K562 (cell line): ENCODE results near the gene SOCS3. TPM values are rescaled to one million over a fixed set of nuclear protein-coding genes. Genes with fewer than 3 reads are reported as not detected.

Experiments used
- CEBPG ChIP-seq, 3 experiments: fragments of 200-800 bp in 1 of 3; sonication (Bioruptor generic) in 1 of 3; sonication (generic) in 1 of 3; formaldehyde crosslinking in 1 of 3; IDR thresholded peaks in 2 of 3; conservative IDR thresholded peaks in 1 of 3; 2 replicates each; pipeline versions ENCODE4 v1.6.1 to v1.8.0; 2016 to 2022; ENCODE audit warnings: missing compliant biosample characterization in 2 of 3, missing genetic modification characterization in 2 of 3, mild to moderate bottlenecking in 1 of 3, missing genetic modification reagents in 1 of 3
- FOXM1 ChIP-seq, 2 experiments: fragments of 450-650 bp in 1 of 2; sonication (generic) in 1 of 2; formaldehyde crosslinking in 1 of 2; IDR thresholded peaks; 2 replicates each; pipeline versions ENCODE4 v1.6.1 to v1.9.0; 2017 to 2022; ENCODE audit warnings: low read depth in 2 of 2, mild to moderate bottlenecking in 2 of 2, missing genetic modification reagents in 1 of 2, moderate library complexity in 1 of 2
- GATAD2B ChIP-seq: fragments of 450-650 bp; IDR thresholded peaks from 2 replicates; pipeline ENCODE4 v1.6.1; 2017; ENCODE audit warnings: mild to moderate bottlenecking, borderline replicate concordance
- NCOA2 ChIP-seq, 2 experiments: fragments of 450-650 bp; IDR thresholded peaks; 2 replicates each; pipeline ENCODE4 v1.6.1; 2018; ENCODE audit warnings: mild to moderate bottlenecking in 2 of 2, moderate library complexity in 1 of 2; ENCODE audit not compliant: partially characterized antibody in 2 of 2
- PPARD ChIP-seq: fragments of 250-450 bp; sonication (Bioruptor Pico); IDR thresholded peaks from 2 replicates; pipeline ENCODE4 v1.8.0; 2022; ENCODE audit warnings: inconsistent platforms, mild to moderate bottlenecking, moderate library complexity
- PRPF4 ChIP-seq: fragments of 200-400 bp; formaldehyde crosslinking; IDR thresholded peaks from one replicate; pipeline ENCODE4 v1.6.1; 2017; ENCODE audit warnings: low read length, low read depth, mild to moderate bottlenecking; ENCODE audit not compliant: insufficient read depth, poor library complexity, severe bottlenecking
- PURB ChIP-seq: sonication (generic); formaldehyde crosslinking; IDR thresholded peaks from 2 replicates; pipeline ENCODE4 v1.9.0; 2021; ENCODE audit warnings: low read depth, mild to moderate bottlenecking, missing genetic modification reagents
- SNRNP70 ChIP-seq: fragments of 200-400 bp; formaldehyde crosslinking; optimal IDR thresholded peaks from 2 replicates; pipeline ENCODE3; 2017; ENCODE audit warnings: low read depth, low read length
- THRAP3 ChIP-seq: fragments of 450-650 bp; IDR thresholded peaks from 2 replicates; pipeline ENCODE4 v1.6.1; 2016; ENCODE audit warnings: mild to moderate bottlenecking, inconsistent platforms, borderline replicate concordance
- U2AF2 ChIP-seq: fragments of 200-400 bp; formaldehyde crosslinking; optimal IDR thresholded peaks from 2 replicates; pipeline ENCODE3; 2017; ENCODE audit warnings: low read depth, mild to moderate bottlenecking, low read length
- ZNF143 ChIP-seq: sonication (generic); formaldehyde crosslinking; IDR thresholded peaks from 2 replicates; pipeline ENCODE4 v1.9.0; 2022; ENCODE audit warnings: mild to moderate bottlenecking, missing genetic modification reagents
- ZNF253 ChIP-seq: fragments of 250-450 bp; sonication (Bioruptor Pico); conservative IDR thresholded peaks from 2 replicates; pipeline ENCODE4 v1.6.1; 2021; ENCODE audit warnings: mild to moderate bottlenecking
- ZNF41 ChIP-seq: fragments of 250-450 bp; sonication (Bioruptor Pico); conservative IDR thresholded peaks from 2 replicates; pipeline ENCODE4 v1.4.0; 2020; ENCODE audit warnings: mild to moderate bottlenecking
- polyA plus RNA-seq, 8 experiments: library from polyadenylated mRNA; depleted of rRNA in 4 of 8; stranded (reverse) in 5 of 8; unstranded in 3 of 8; fragments of >200 nt; fragmentation: Nextera tagmentation in 2 of 8; fragmentation: Illumina TruSeq in 1 of 8; extraction: Ambion mirVana in 2 of 8; extraction: Trizol in 1 of 8; gene quantifications; 2 replicates each; pipeline versions ENCODE4 v1.2.1 to v1.2.3, GENCODE V29; 2011 to 2014; ENCODE audit warnings: inconsistent platforms in 1 of 8, missing spikeins in 1 of 8
- total RNA-seq, 7 experiments: library from RNA; depleted of rRNA in 6 of 7; stranded (reverse); fragments of >200 nt in 6 of 7; fragmentation: Illumina TruSeq in 2 of 7; extraction: Trizol in 2 of 7; gene quantifications; 2 replicates each; pipeline versions ENCODE4 v1.2.1 to v1.2.3, GENCODE V29; 2011 to 2021; ENCODE audit warnings: low replicate concordance in 1 of 7
- TF ChIP-seq, protein P1 (sequence below): sonication (generic); IDR thresholded peaks from 2 replicates; pipeline ENCODE4 v1.6.1; 2016
- TF ChIP-seq, protein P2 (sequence below), 2 experiments: fragments of 450-650 bp; IDR thresholded peaks; 2 replicates each; pipeline ENCODE4 v1.6.1; 2016
- TF ChIP-seq, protein P3 (sequence below): fragments of 450-650 bp; IDR thresholded peaks from 2 replicates; pipeline ENCODE4 v1.6.1; 2016; ENCODE audit warnings: mild to moderate bottlenecking
- TF ChIP-seq, protein P4 (sequence below): fragments of 450-650 bp; conservative IDR thresholded peaks from 2 replicates; pipeline ENCODE4 v1.6.1; 2016; ENCODE audit warnings: missing genetic modification characterization, low read depth, mild to moderate bottlenecking, control low read depth, missing compliant biosample characterization

Gene SOCS3
- total and polyA plus RNA-seq, 9 of the 15 experiments (the other 6 are each of a cell fraction or from before 2014, with no cell fraction given): 0.56 to 38.9 (median 13.7) TPM

DNA sequence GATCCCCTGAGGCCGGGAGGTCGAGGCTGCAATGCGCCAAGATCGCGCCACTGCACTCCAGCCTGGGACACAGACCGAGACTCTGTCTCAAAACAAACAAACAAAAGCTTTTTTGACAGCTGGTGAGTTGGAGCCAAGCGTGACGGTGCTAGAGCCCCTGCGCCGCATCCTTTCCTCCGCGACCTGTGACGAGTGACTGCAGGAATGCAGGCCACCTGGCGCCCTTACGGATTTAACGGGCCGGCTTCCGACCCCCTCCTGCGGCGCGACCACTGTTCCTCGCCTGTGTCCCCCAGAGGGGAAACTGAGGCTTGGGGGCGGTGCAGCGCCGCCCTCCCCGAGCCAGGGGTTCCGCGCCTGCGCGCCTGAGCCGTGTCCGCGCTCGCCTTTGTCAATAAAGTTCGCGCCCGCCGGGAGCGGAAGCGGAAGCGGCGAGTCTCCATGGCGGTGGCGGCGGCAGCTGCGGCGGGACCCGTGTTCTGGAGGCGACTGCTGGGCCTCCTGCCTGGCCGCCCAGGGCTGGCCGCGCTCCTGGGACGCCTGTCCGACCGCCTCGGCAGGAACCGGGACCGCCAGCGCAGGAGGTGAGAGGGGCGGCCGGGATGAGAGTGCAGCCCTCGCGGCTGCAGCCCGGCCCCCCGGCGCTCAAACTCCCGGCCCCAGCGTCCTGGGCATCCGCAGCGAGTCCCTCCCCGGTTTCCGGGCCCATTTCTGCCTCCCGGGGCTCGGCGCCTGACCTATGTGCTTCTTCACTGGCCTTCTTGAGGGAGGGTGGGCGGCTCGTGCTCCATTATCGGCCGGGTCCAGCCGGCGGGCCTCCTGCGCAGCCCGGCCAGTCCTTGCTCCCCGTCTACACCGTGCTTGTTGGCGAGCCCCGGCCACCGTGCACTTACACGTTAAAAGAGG, 18.6 kb upstream of the SOCS3 start, which contains the start of gene PGS1 (continued):
- TF ChIP-seq PPARD (CRISPR knock-in tag) (no peak), ZNF41 (CRISPR knock-in tag) (no peak), U2AF2 (no peak), PURB (CRISPR knock-in tag) (no peak), CEBPG (CRISPR knock-in tag; IDR thresholded peaks at IDR 0.05) (no peak), CEBPG (tag; conservative IDR thresholded peaks at IDR 0.05 in 1 of 2, IDR thresholded peaks at IDR 0.05 in 1 of 2) (no peak), FOXM1 (IDR thresholded peaks at IDR 0.05; ENCODE audit: low read depth) (no peak), FOXM1 (CRISPR knock-in tag; IDR thresholded peaks at IDR 0.05; ENCODE audit: low read depth) (peak; percentile 23; the same call in 1 of the 2 replicates), GATAD2B (peak; percentile 65; the same call in 1 of the 2 replicates), THRAP3 (no peak), ZNF253 (no peak), ZNF143 (CRISPR knock-in tag) (peak; percentile 15; the same call in 1 of the 2 replicates), PRPF4 (peak; percentile 91), SNRNP70 (no peak), NCOA2 (IDR thresholded peaks at IDR 0.05; ENCODE audit: partially characterized antibody in 2 of 2) (no peak)
- TF ChIP-seq, protein P1, sequence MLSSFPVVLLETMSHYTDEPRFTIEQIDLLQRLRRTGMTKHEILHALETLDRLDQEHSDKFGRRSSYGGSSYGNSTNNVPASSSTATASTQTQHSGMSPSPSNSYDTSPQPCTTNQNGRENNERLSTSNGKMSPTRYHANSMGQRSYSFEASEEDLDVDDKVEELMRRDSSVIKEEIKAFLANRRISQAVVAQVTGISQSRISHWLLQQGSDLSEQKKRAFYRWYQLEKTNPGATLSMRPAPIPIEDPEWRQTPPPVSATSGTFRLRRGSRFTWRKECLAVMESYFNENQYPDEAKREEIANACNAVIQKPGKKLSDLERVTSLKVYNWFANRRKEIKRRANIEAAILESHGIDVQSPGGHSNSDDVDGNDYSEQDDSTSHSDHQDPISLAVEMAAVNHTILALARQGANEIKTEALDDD: no peak
- TF ChIP-seq, protein P2, sequence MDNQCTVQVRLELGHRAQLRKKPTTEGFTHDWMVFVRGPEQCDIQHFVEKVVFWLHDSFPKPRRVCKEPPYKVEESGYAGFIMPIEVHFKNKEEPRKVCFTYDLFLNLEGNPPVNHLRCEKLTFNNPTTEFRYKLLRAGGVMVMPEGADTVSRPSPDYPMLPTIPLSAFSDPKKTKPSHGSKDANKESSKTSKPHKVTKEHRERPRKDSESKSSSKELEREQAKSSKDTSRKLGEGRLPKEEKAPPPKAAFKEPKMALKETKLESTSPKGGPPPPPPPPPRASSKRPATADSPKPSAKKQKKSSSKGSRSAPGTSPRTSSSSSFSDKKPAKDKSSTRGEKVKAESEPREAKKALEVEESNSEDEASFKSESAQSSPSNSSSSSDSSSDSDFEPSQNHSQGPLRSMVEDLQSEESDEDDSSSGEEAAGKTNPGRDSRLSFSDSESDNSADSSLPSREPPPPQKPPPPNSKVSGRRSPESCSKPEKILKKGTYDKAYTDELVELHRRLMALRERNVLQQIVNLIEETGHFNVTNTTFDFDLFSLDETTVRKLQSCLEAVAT (IDR thresholded peaks at IDR 0.05): no peak
- TF ChIP-seq, protein P3, sequence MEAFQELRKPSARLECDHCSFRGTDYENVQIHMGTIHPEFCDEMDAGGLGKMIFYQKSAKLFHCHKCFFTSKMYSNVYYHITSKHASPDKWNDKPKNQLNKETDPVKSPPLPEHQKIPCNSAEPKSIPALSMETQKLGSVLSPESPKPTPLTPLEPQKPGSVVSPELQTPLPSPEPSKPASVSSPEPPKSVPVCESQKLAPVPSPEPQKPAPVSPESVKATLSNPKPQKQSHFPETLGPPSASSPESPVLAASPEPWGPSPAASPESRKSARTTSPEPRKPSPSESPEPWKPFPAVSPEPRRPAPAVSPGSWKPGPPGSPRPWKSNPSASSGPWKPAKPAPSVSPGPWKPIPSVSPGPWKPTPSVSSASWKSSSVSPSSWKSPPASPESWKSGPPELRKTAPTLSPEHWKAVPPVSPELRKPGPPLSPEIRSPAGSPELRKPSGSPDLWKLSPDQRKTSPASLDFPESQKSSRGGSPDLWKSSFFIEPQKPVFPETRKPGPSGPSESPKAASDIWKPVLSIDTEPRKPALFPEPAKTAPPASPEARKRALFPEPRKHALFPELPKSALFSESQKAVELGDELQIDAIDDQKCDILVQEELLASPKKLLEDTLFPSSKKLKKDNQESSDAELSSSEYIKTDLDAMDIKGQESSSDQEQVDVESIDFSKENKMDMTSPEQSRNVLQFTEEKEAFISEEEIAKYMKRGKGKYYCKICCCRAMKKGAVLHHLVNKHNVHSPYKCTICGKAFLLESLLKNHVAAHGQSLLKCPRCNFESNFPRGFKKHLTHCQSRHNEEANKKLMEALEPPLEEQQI: no peak
- TF ChIP-seq, protein P4, sequence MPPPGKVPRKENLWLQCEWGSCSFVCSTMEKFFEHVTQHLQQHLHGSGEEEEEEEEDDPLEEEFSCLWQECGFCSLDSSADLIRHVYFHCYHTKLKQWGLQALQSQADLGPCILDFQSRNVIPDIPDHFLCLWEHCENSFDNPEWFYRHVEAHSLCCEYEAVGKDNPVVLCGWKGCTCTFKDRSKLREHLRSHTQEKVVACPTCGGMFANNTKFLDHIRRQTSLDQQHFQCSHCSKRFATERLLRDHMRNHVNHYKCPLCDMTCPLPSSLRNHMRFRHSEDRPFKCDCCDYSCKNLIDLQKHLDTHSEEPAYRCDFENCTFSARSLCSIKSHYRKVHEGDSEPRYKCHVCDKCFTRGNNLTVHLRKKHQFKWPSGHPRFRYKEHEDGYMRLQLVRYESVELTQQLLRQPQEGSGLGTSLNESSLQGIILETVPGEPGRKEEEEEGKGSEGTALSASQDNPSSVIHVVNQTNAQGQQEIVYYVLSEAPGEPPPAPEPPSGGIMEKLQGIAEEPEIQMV (tag): no peak
